CD14-positive monocyte (primary cell): Measurements from ENCODE around the gene TMEM92. TPM values are rescaled to one million over a fixed set of nuclear protein-coding genes. Genes with fewer than 3 reads are reported as not detected.

ENCODE experiments used
- DNase-seq, 3 donors: peaks; one replicate each; pipeline ENCODE4 v3.0.0-alpha.2; 2011 to 2022
- H2AFZ ChIP-seq: 2 replicates; pipeline ENCODE4 v1.6.0; 2012; ENCODE audit warnings: mild to moderate bottlenecking, low read depth, low read length, inconsistent platforms; ENCODE audit not compliant: insufficient read depth, poor library complexity, severe bottlenecking
- H3K27ac ChIP-seq, 2 donors: 1 replicate in 1 of 2; 2 replicates in 1 of 2; pipeline ENCODE4 v1.5.1; 2012 to 2013; ENCODE audit warnings: low read length in 2 of 2, control low read depth in 1 of 2, inconsistent platforms in 1 of 2, low read depth in 1 of 2, mild to moderate bottlenecking in 1 of 2
- H3K27me3 ChIP-seq, 2 donors: one replicate each; pipeline versions ENCODE4 v1.6.0 to v1.6.1; 2011 to 2013; ENCODE audit warnings: low read length in 2 of 2; ENCODE audit not compliant: control insufficient read depth in 2 of 2, insufficient read depth in 2 of 2
- H3K36me3 ChIP-seq, 2 donors: replicated peaks in 1 of 2; 1 replicate in 1 of 2; 2 replicates in 1 of 2; pipeline versions ENCODE4 v1.5.1 to v1.6.1; 2012 to 2013; ENCODE audit warnings: low read length in 2 of 2, control low read depth in 1 of 2, inconsistent platforms in 1 of 2, mild to moderate bottlenecking in 1 of 2; ENCODE audit not compliant: insufficient read depth in 2 of 2, control insufficient read depth in 1 of 2
- H3K4me1 ChIP-seq, 2 donors: 1 replicate in 1 of 2; 2 replicates in 1 of 2; pipeline versions ENCODE4 v1.5.1 to v1.6.1; 2012 to 2013; ENCODE audit warnings: low read length in 2 of 2, control low read depth in 1 of 2, inconsistent platforms in 1 of 2, mild to moderate bottlenecking in 1 of 2, moderate library complexity in 1 of 2; ENCODE audit not compliant: insufficient read depth in 2 of 2, control insufficient read depth in 1 of 2
- H3K4me2 ChIP-seq: replicated peaks from 2 replicates; pipeline ENCODE3; 2012; ENCODE audit warnings: low read length, moderate library complexity, mild to moderate bottlenecking; ENCODE audit not compliant: poor library complexity, severe bottlenecking; ENCODE audit errors: extremely low read depth
- H3K4me3 ChIP-seq, 3 experiments: fragments of 200-600 bp in 1 of 3; sonication (generic) in 1 of 3; replicated peaks in 1 of 3; 1 replicate in 2 of 3; 2 replicates in 1 of 3; pipeline ENCODE4 v1.5.1; 2011 to 2013; ENCODE audit warnings: low read length in 3 of 3, mild to moderate bottlenecking in 3 of 3, control low read depth in 2 of 3, low read depth in 2 of 3, inconsistent platforms in 1 of 3, moderate library complexity in 1 of 3
- H3K79me2 ChIP-seq: 2 replicates; pipeline ENCODE4 v1.6.0; 2012; ENCODE audit warnings: mild to moderate bottlenecking, control low read depth, inconsistent platforms, low read length, moderate library complexity; ENCODE audit not compliant: insufficient read depth
- H3K9ac ChIP-seq: 2 replicates; pipeline ENCODE4 v1.6.0; 2017; ENCODE audit warnings: low read length, mild to moderate bottlenecking; ENCODE audit not compliant: insufficient read depth, poor library complexity, severe bottlenecking
- H3K9me3 ChIP-seq, 2 donors: replicated peaks in 1 of 2; 1 replicate in 1 of 2; 2 replicates in 1 of 2; pipeline versions ENCODE4 v1.5.1 to v1.6.1; 2012 to 2013; ENCODE audit warnings: low read length in 2 of 2, control low read depth in 1 of 2; ENCODE audit not compliant: control insufficient read depth in 1 of 2, insufficient read depth in 1 of 2
- H4K20me1 ChIP-seq: 2 replicates; pipeline ENCODE4 v1.6.0; 2012; ENCODE audit warnings: mild to moderate bottlenecking, low read length, control low read depth, moderate library complexity; ENCODE audit not compliant: insufficient read depth
- H3K27ac Mint-ChIP-seq, 7 donors: one replicate each; pipeline ENCODE4 v1.8.0; 2020; ENCODE audit warnings: mild to moderate bottlenecking in 7 of 7, mixed read lengths in 7 of 7, moderate library complexity in 6 of 7, inconsistent platforms in 2 of 7
- H3K27me3 Mint-ChIP-seq, 3 donors: one replicate each; pipeline ENCODE4 v1.8.0; 2021 to 2022; ENCODE audit warnings: low read depth in 3 of 3, mild to moderate bottlenecking in 3 of 3, mixed read lengths in 3 of 3, moderate library complexity in 3 of 3, inconsistent platforms in 1 of 3
- H3K36me3 Mint-ChIP-seq, 2 donors: one replicate each; pipeline ENCODE4 v1.8.0; 2020; ENCODE audit warnings: mixed read lengths in 2 of 2, inconsistent platforms in 1 of 2, mild to moderate bottlenecking in 1 of 2
- H3K4me1 Mint-ChIP-seq: one replicate; pipeline ENCODE4 v1.8.0; 2020; ENCODE audit warnings: mild to moderate bottlenecking, mixed read lengths
- H3K4me3 Mint-ChIP-seq, 2 donors: one replicate each; pipeline ENCODE4 v1.8.0; 2020; ENCODE audit warnings: mild to moderate bottlenecking in 2 of 2, mixed read lengths in 2 of 2, moderate library complexity in 1 of 2
- H3K9me3 Mint-ChIP-seq, 7 donors: one replicate each; pipeline ENCODE4 v1.8.0; 2020 to 2022; ENCODE audit warnings: mixed read lengths in 7 of 7, mild to moderate bottlenecking in 6 of 7, moderate library complexity in 6 of 7, inconsistent platforms in 2 of 7
- WGBS: methylation state at CpG from one replicate; pipeline ENCODE4 v1.1.5; 2013; ENCODE audit warnings: missing lambda C conversion rate; ENCODE audit not compliant: insufficient coverage; 5-methylcytosine and 5-hydroxymethylcytosine counted together
- intact Hi-C, 2 donors: fragments of 100-400 bp; cut with micrococcal nuclease; formaldehyde crosslinking; loops; one replicate each; pipeline versions ENCODE4 v1.15.0 to v1.15.1; 2023
- polyA plus RNA-seq, 3 donors: library from polyadenylated mRNA; depleted of rRNA in 1 of 3; unstranded in 2 of 3; stranded (reverse) in 1 of 3; fragments of 300-500 nt in 2 of 3; fragments of >200 nt in 1 of 3; fragmentation: Illumina TruSeq in 2 of 3; gene quantifications; 1 replicate in 2 of 3; 2 replicates in 1 of 3; pipeline ENCODE4 v1.2.3, GENCODE V29; 2012 to 2021
- TF ChIP-seq, protein P1 (sequence below): fragments of 200-600 bp; IDR thresholded peaks from one replicate; pipeline ENCODE4 v1.8.0; 2022; ENCODE audit warnings: antibody characterized with exemption, mild to moderate bottlenecking

TMEM92 gene
- polyA plus RNA-seq, 3 donors, result not detected

DNA sequence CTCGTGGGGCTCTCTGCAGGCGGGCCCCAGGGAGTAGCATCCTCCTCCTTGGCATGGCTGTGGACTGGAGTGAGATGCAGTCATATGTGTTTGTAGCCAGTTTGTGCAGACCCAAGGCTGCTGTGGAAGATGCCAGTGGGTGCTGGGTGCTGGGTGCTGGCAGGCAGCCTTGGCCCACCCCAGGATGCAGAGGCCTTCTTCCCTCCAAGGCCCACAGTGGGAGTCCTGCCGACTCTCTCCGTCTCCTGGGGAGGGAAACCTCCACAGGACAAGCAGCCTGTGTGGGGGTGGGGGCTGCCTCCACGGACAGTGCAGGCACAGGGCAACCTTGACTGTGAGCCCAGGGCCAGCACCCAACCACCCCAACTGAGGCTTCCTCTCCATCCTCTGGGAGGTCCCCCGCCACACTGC is 13.8 kb upstream of the TMEM92 start:
- H3K27ac Mint-ChIP-seq, result no peak overlapping the region
- H3K4me2 ChIP-seq, result no peak overlapping the region
- no peaks in the 10 kb centered on the region for H3K4me1 Mint-ChIP-seq
- no peaks in the 10 kb centered on the region for H3K27me3 ChIP-seq
- H3K27ac ChIP-seq, result no peak overlapping the region
- no peak overlapping the region for H3K4me3 ChIP-seq
- DNase-seq, result no peak
- H3K36me3 ChIP-seq, result no peaks in the 10 kb centered on the region
- no peaks in the 10 kb centered on the region for H3K9me3 ChIP-seq
- H3K79me2 ChIP-seq, result no peaks in the 10 kb centered on the region
- 60% methylated on average over 1 of the region's 6 CpGs for WGBS
- no peak overlapping the region for H3K4me3 Mint-ChIP-seq
- peaks cover 3 to 10% (median 7%) of the 10 kb centered on the region in 3 donors for H3K27me3 Mint-ChIP-seq
- no peaks in the 10 kb centered on the region for H4K20me1 ChIP-seq
- no peaks in the 10 kb centered on the region for H3K4me1 ChIP-seq
- H3K9ac ChIP-seq, result no peak overlapping the region
- peaks cover 0 to 2% (median 0%) of the 10 kb centered on the region in 7 donors for H3K9me3 Mint-ChIP-seq
- intact Hi-C loops, result no loop called here
- TF ChIP-seq, protein P1, sequence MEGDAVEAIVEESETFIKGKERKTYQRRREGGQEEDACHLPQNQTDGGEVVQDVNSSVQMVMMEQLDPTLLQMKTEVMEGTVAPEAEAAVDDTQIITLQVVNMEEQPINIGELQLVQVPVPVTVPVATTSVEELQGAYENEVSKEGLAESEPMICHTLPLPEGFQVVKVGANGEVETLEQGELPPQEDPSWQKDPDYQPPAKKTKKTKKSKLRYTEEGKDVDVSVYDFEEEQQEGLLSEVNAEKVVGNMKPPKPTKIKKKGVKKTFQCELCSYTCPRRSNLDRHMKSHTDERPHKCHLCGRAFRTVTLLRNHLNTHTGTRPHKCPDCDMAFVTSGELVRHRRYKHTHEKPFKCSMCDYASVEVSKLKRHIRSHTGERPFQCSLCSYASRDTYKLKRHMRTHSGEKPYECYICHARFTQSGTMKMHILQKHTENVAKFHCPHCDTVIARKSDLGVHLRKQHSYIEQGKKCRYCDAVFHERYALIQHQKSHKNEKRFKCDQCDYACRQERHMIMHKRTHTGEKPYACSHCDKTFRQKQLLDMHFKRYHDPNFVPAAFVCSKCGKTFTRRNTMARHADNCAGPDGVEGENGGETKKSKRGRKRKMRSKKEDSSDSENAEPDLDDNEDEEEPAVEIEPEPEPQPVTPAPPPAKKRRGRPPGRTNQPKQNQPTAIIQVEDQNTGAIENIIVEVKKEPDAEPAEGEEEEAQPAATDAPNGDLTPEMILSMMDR, result no peak
- H2AFZ ChIP-seq, result no peak overlapping the region
- H3K36me3 Mint-ChIP-seq, result no peaks in the 10 kb centered on the region

DNA sequence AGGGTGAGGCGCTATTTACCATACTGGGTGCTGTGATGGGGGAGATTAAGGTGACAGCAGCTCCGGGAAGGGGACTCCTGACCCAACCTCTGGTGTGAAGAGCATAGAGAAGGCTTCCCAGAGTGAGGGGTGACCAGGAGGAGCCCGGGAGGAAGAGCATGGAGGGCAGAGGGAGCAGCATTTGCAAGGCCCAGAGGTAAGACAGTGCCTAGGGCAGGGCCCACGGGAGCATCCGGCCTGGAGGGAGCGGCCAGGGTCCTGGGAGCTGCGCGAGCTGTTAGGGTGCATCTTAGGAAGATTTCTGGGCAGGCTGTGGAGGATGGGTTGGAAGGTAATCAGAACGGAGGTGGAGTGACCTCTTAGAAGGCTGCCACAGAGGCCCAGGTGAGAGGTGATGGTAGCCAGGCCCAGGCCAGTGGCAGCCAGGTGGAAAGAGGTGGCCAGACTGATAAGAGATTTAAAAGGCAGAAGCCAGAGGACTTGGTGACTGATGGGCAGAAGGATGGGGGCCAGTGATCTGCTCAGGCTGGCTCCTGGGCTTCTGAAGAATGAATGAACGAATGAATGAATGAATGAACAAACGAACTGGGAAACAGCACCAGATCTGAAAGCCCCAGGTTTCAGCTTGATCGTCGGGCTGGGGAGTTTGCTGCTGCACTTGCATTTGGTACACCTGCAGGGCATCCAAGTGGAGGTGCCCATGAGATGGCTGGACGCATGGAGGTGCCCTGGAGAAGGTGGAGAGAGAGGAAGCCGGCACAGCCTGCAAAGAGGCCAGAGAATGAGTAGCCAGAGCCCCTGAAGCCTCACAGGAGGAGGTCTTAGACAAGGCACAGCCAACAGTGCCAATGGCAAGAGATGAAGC is 13.0 kb upstream of the TMEM92 start:
- peaks cover 6 to 9% (median 7%) of the 10 kb centered on the region in 3 donors for H3K27me3 Mint-ChIP-seq
- H3K27me3 ChIP-seq, result no peaks in the 10 kb centered on the region
- H3K27ac Mint-ChIP-seq, result peak overlapping the region in 1 of 7 donors; percentile 68
- H3K4me3 ChIP-seq, result no peak overlapping the region
- no peak for DNase-seq
- no peaks in the 10 kb centered on the region for H4K20me1 ChIP-seq
- WGBS, result 91% methylated on average over 15 of the region's 15 CpGs
- H3K4me1 Mint-ChIP-seq, result no peaks in the 10 kb centered on the region
- H3K9me3 ChIP-seq, result no peaks in the 10 kb centered on the region
- H3K36me3 Mint-ChIP-seq, result no peaks in the 10 kb centered on the region
- H3K27ac ChIP-seq, result no peak overlapping the region
- intact Hi-C loops, result no loop called here
- TF ChIP-seq, protein P1, result no peak
- no peaks in the 10 kb centered on the region for H3K9me3 Mint-ChIP-seq
- no peak overlapping the region for H3K4me2 ChIP-seq
- H3K4me3 Mint-ChIP-seq, result no peak overlapping the region
- H3K4me1 ChIP-seq, result no peaks in the 10 kb centered on the region
- H3K9ac ChIP-seq, result no peak overlapping the region
- H3K79me2 ChIP-seq, result no peaks in the 10 kb centered on the region
- no peaks in the 10 kb centered on the region for H3K36me3 ChIP-seq
- H2AFZ ChIP-seq, result no peak overlapping the region
